NCI-H2107 treated with DMSO at 0.1 percent for 48 hours (cell line): Measurements from ENCODE around the gene TEX19.
"Not testable (repeated sequence)": the region's sequence is repeated elsewhere in the genome, so short reads cannot be mapped to it uniquely, and the experiment has no call there.

Source experiments
- DNase-seq: peaks from one replicate; lab custom pipeline; 2025; ENCODE audit not compliant: unreplicated experiment; lab: John Stamatoyannopoulos, UW

Gene TEX19

GRCh38 chr17:82406131-82406671, 47.2 kb downstream of the TEX19 start:
- no peak for DNase-seq

- DNase-seq, result peak; percentile 41
These were observed 48.2 kb downstream of the TEX19 start for GRCh38 chr17:82407255-82407654.

GRCh38 chr17:82408288-82408937, 49.4 kb downstream of the TEX19 start:
- peak; percentile 92 for DNase-seq

- DNase-seq, result no peak
These were observed 49.9 kb downstream of the TEX19 start for GRCh38 chr17:82408938-82409318.

GRCh38 chr17:82410014-82410716, 51.1 kb downstream of the TEX19 start:
- no peak for DNase-seq

GRCh38 chr17:82411396-82412053, 52.5 kb downstream of the TEX19 start:
- no peak for DNase-seq

- not testable (repeated sequence) for DNase-seq
These were observed 53.0 kb downstream of the TEX19 start for GRCh38 chr17:82412081-82412480.

- peak; percentile 67 for DNase-seq
These were observed 53.8 kb downstream of the TEX19 start for GRCh38 chr17:82412535-82413520.
